IPS DF 6.9 (cell line): Measurements from ENCODE around the gene ALOXE3.

Experiments
- DNase-seq: peaks from one replicate; pipeline ENCODE4 v3.0.0-alpha.2; 2013; ENCODE audit warnings: low read depth, low spot score
- H3K27ac ChIP-seq: one replicate; pipeline ENCODE4 v1.5.1; 2013; ENCODE audit warnings: low read length, control low read depth
- H3K27me3 ChIP-seq: 2 replicates; pipeline ENCODE4 v1.6.1; 2013; ENCODE audit warnings: mild to moderate bottlenecking, low read length; ENCODE audit not compliant: control insufficient read depth, insufficient read depth
- H3K36me3 ChIP-seq: 2 replicates; pipeline ENCODE4 v1.6.1; 2013; ENCODE audit warnings: low read length; ENCODE audit not compliant: control insufficient read depth, insufficient read depth
- H3K4me1 ChIP-seq: 2 replicates; pipeline ENCODE4 v1.6.1; 2013; ENCODE audit warnings: low read length; ENCODE audit not compliant: control insufficient read depth, insufficient read depth
- H3K4me3 ChIP-seq: 2 replicates; pipeline ENCODE4 v1.5.1; 2013; ENCODE audit warnings: mild to moderate bottlenecking, low read length
- H3K9me3 ChIP-seq: 2 replicates; pipeline ENCODE4 v1.6.1; 2013; ENCODE audit warnings: low read length, inconsistent platforms; ENCODE audit not compliant: control insufficient read depth, insufficient read depth
- WGBS: extraction: QIAGEN DNeasy Blood & Tissue Kit; methylation state at CpG from one replicate; pipeline ENCODE4 v1.1.7; 2013; ENCODE audit warnings: mixed read lengths, missing lambda C conversion rate; ENCODE audit not compliant: insufficient read length, insufficient coverage; 5-methylcytosine and 5-hydroxymethylcytosine counted together

ALOXE3 gene

DNA sequence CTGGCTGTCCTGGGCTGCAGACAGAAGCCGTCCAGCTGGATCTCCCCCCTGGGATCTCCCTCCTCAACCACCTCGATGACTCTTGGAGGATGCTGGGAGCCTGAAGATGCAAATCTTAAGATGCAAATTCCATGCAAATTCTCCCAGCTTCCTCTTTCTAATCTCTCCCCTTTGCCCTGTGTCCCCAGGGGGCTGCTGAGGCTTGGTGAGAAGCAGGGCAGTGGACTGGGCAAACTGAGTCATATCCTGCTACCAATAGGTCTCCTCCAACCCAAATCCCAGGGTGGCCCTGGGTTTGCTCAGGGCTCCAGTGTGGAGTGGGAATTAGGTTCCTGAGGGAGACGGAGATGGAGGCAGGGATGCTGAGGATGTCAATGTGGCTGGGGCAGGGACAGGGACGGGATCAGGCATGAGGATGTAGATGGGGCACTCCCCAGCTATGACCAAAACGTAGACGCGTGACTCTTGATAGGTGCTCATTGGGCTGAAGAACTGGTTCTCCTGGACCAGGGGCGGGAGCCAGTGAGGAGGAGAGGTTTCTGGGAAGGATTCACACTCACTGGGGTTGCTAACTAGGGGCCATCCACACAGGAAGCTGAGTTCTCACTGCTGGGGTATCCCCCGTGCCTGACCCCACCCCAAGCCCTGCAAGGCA is 27.2 kb downstream of the ALOXE3 start:
- no peak overlapping the region for H3K4me3 ChIP-seq
- no peak for DNase-seq
- H3K9me3 ChIP-seq = no peaks in the 10 kb centered on the region
- no peaks in the 10 kb centered on the region for H3K27me3 ChIP-seq
- no peak overlapping the region for H3K27ac ChIP-seq
- no CpG with 5 or more reads among the region's 9 CpGs for WGBS
- no peaks in the 10 kb centered on the region for H3K36me3 ChIP-seq
- no peaks in the 10 kb centered on the region for H3K4me1 ChIP-seq

GRCh38 chr17:8089728-8090127 is 28.6 kb downstream of the ALOXE3 start:
- WGBS = no CpG with 5 or more reads among the region's 6 CpGs
- H3K9me3 ChIP-seq = no peaks in the 10 kb centered on the region
- no peaks in the 10 kb centered on the region for H3K36me3 ChIP-seq
- no peak for DNase-seq
- H3K27me3 ChIP-seq = no peaks in the 10 kb centered on the region
- H3K4me3 ChIP-seq = no peak overlapping the region
- H3K27ac ChIP-seq = no peak overlapping the region
- no peaks in the 10 kb centered on the region for H3K4me1 ChIP-seq

DNA sequence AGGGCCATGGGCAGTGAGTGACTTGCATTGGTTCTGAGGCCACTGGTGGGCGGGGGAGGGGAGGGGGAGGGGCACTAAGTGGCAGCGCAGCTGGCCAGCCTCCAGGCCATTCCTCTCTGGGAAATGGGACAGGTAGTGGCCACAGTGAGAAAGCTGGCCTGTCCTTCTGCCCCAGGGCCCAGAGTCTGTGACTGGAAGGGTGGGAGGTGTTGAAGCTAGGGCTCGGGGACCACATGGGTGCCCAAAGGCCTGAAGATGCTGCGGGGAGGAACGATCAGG is 30.4 kb downstream of the ALOXE3 start:
- WGBS = no CpG with 5 or more reads among the region's 5 CpGs

DNA sequence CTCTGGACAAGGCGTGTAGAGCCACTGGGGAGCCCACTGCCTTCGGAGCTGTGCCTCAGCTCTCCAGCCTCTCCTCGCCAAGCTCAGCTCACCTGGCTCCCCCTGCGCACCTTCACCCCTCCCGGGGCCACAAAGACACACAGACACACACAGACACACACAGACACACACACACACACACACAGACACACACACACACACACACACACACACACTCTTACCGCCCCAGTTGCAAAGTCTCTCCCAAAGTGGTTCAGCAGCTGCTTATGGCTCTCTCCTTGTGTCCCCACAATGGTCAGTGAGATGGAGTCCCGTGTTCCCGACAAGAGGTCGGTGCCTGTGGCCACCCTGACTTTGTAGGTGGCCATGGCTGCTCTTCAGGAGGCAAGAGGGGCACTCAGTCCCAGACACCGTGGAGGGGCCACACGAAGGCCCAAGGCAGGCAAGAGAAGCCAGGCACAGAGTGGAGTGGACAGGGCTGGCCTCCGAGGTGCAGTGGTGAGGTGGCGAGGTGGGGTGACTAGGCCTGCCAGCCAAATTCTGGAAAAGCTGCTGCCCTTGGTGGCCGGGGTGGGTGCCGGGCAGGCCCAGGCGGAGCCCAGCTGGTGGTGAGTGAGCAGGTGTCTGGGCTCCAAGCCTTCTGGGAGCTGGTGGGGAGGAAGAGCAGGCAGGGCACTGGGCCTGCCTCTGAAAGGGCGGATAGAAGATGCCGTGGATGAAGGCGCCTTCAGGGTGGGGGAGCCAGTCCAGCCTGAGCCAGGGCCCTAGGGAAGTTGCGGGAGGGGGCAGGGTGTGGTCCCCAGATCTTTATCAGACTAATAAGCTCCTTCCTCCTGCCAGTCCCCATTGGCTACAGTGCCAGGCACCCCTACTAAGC is 31.0 kb downstream of the ALOXE3 start, which contains the start of gene ALOX12B:
Gene ALOX12B (minus strand): TSS at position 642 of the 877 bp plus-strand sequence. CDS start 274 bp downstream, at position 368.
- H3K4me1 ChIP-seq = no peaks in the 10 kb centered on the region
- H3K36me3 ChIP-seq = no peaks in the 10 kb centered on the region
- H3K27me3 ChIP-seq = no peaks in the 10 kb centered on the region
- H3K27ac ChIP-seq = no peak within 1 kb of the TSS
- no CpG with 5 or more reads among the region's 20 CpGs for whole genome bisulfite sequencing
- DNase-seq = no peak
- H3K4me3 ChIP-seq = no peak within 1 kb of the TSS
- H3K9me3 ChIP-seq = no peaks in the 10 kb centered on the region

More for the DNA sequence above, 30.4 kb downstream of the ALOXE3 start:
- H3K27ac ChIP-seq = no peak overlapping the region
- H3K27me3 ChIP-seq = no peaks in the 10 kb centered on the region
- no peaks in the 10 kb centered on the region for H3K36me3 ChIP-seq
- no peak overlapping the region for H3K4me3 ChIP-seq
- H3K4me1 ChIP-seq = no peaks in the 10 kb centered on the region
- DNase-seq = no peak
- no peaks in the 10 kb centered on the region for H3K9me3 ChIP-seq

GRCh38 chr17:8084250-8084649 is 34.1 kb downstream of the ALOXE3 start:
- no peaks in the 10 kb centered on the region for H3K36me3 ChIP-seq
- no peak overlapping the region for H3K27ac ChIP-seq
- H3K27me3 ChIP-seq = no peaks in the 10 kb centered on the region
- no peaks in the 10 kb centered on the region for H3K9me3 ChIP-seq
- DNase-seq = no peak
- 0 out of 2 replicates have a peak, but pooled peaks cover 2% of the 10 kb centered on the region for H3K4me1 ChIP-seq
- no CpG with 5 or more reads among the region's 6 CpGs for WGBS
- no peak overlapping the region for H3K4me3 ChIP-seq

DNA sequence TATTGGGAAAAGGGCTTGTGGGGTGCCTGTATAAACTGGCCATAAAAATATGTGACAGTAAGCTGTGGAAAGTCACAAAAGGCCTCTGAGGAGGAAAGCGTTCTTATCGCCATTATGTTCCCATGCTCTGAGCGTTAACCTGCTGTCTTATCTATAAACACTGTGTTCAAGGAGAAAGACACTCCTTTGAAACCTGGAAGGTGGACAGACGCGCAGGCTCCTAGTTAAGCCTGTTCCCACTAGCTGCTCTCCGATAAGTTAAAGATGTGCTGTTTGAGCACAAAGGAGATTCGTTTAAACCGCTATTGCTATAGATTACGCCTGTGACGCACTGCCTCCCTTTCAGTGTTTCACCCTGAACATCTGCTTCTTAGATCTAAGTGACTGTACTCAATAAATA is 36.0 kb downstream of the ALOXE3 start:
- H3K36me3 ChIP-seq = no peaks in the 10 kb centered on the region
- WGBS = no CpG with 5 or more reads among the region's 10 CpGs

DNA sequence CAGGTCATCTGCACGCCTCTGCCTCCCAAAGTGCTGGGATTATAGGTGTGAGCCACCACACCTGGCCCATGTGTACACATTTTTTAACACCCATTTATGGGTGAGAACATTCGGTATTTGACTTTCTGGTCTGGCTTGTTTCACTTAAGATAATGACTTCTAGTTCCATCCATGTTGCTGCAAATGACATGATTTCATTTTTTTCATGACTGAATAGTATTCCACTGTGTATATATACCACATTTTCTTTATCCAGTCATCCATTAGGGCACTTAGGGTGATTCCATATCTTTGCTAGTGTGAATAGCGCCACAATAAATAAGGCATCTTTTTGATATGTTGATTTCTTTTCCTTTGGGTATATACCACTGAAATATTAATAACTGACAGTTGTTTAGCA is 36.4 kb downstream of the ALOXE3 start:
- Histone ChIP-seq H3K27me3 (no peaks in the 10 kb centered on the region), H3K36me3 (no peaks in the 10 kb centered on the region), H3K4me3 (no peak overlapping the region), H3K4me1 (0 out of 2 replicates have a peak, but pooled peaks cover 2% of the 10 kb centered on the region), H3K9me3 (no peaks in the 10 kb centered on the region), H3K27ac (no peak overlapping the region)
- no CpG with 5 or more reads among the region's 3 CpGs for WGBS
- DNase-seq = no peak

More for the DNA sequence above, 36.0 kb downstream of the ALOXE3 start:
- Histone ChIP-seq H3K27ac (no peak overlapping the region), H3K4me3 (no peak overlapping the region), H3K27me3 (no peaks in the 10 kb centered on the region), H3K4me1 (0 out of 2 replicates have a peak, but pooled peaks cover 2% of the 10 kb centered on the region), H3K9me3 (no peaks in the 10 kb centered on the region)
- DNase-seq = no peak

DNA sequence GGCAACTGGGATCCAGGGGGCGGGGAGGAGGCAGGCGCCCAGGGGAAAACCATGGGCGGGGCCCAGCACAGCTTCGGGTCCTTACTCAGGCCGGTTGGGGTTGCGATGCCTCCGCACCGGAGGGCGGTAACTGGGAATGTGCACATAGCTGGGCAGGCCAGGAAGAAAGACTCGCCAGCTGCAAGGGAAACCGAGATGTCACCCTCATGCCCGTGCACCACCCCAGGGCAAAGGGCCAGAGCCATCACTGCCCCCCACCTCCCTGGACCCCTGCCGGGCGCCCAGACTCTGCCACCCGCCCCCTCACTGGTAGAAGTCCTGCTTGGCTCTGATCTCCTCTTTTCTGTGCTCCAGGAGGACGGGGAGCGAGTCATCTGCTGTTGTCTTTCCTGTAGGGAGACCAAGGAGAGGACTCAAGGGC is 37.5 kb downstream of the ALOXE3 start:
- DNase-seq = no peak
- Histone ChIP-seq H3K4me3 (no peak overlapping the region), H3K27me3 (no peaks in the 10 kb centered on the region), H3K27ac (no peak overlapping the region), H3K4me1 (0 out of 2 replicates have a peak, but pooled peaks cover 2% of the 10 kb centered on the region), H3K36me3 (no peaks in the 10 kb centered on the region), H3K9me3 (no peaks in the 10 kb centered on the region)
- no CpG with 5 or more reads among the region's 17 CpGs for WGBS

DNA sequence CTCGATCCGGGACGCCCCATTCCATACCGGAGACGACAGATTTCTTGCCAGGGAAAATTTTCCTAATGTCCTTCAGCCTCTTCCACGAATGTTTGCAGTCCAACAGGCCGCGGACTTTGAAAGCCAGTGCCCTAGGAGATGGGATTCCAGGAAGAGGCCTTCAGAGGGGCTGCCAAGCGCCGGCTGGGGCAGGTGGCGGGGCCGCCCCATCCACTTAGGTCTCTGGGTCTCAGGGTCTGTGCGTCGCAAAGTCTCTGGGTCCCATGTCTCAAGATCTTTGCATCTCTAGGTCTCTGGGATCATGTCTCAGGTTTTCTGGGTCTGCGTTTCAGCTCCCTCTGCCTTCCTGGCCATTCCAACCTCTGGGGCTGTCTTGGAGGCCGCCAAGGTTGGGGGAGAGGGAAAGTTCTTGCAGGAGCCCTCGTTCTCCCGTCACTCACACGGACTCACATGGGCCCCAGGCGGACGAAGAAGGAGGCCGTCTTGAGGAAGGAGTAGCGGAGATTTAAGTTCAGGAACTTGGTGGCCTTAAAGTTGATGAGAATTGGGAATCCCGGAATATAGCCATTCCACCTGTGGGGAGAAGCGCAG is 38.0 kb downstream of the ALOXE3 start:
- H3K36me3 ChIP-seq = no peaks in the 10 kb centered on the region
- H3K27ac ChIP-seq = no peak overlapping the region
- no peak for DNase-seq
- H3K9me3 ChIP-seq = no peaks in the 10 kb centered on the region
- no CpG with 5 or more reads among the region's 25 CpGs for WGBS
- peaks cover 1% of the 10 kb centered on the region; the same call in 1 of the 2 replicates for H3K27me3 ChIP-seq
- H3K4me3 ChIP-seq = peak overlapping the region; percentile 30; the same call in 1 of the 2 replicates
- 0 out of 2 replicates have a peak, but pooled peaks cover 2% of the 10 kb centered on the region for H3K4me1 ChIP-seq
